WERI-Rb-1 (cell line): ENCODE data around the gene REEP3.

Experiments
- DNase-seq: peaks from one replicate; pipeline ENCODE4 v3.0.0-alpha.2; 2020
- H3K27ac ChIP-seq: fragments of 250-450 bp; sonication (Bioruptor Pico); 2 replicates; pipeline ENCODE4 v1.5.1; 2020; ENCODE audit warnings: mild to moderate bottlenecking, moderate library complexity
- H3K27me3 ChIP-seq: fragments of 250-450 bp; sonication (Bioruptor Pico); 2 replicates; pipeline ENCODE4 v1.5.1; 2021; ENCODE audit warnings: mild to moderate bottlenecking, low read depth, moderate library complexity; ENCODE audit not compliant: insufficient read depth, severe bottlenecking
- H3K36me3 ChIP-seq: fragments of 250-450 bp; sonication (Bioruptor Pico); 2 replicates; pipeline ENCODE4 v1.5.1; 2020; ENCODE audit warnings: mild to moderate bottlenecking, moderate library complexity
- H3K4me3 ChIP-seq: 2 replicates; pipeline ENCODE4 v1.5.1; 2011; ENCODE audit warnings: low read depth, mild to moderate bottlenecking, control low read depth, low read length
- H3K9me3 ChIP-seq: fragments of 250-450 bp; sonication (Bioruptor Pico); 2 replicates; pipeline ENCODE4 v1.5.1; 2021; ENCODE audit warnings: mild to moderate bottlenecking, moderate library complexity; ENCODE audit not compliant: severe bottlenecking
- CTCF ChIP-seq: IDR thresholded peaks from 2 replicates; pipeline ENCODE4 v1.5.1; 2011; ENCODE audit warnings: low read depth, mild to moderate bottlenecking, control low read depth, inconsistent platforms, low read length

Gene REEP3

GRCh38 chr10:63586043-63586442 is 64.8 kb downstream of the REEP3 start:
- no peak for TF ChIP-seq CTCF
- no peaks in the 10 kb centered on the region for H3K9me3 ChIP-seq
- H3K27me3 ChIP-seq: no peaks in the 10 kb centered on the region

DNA sequence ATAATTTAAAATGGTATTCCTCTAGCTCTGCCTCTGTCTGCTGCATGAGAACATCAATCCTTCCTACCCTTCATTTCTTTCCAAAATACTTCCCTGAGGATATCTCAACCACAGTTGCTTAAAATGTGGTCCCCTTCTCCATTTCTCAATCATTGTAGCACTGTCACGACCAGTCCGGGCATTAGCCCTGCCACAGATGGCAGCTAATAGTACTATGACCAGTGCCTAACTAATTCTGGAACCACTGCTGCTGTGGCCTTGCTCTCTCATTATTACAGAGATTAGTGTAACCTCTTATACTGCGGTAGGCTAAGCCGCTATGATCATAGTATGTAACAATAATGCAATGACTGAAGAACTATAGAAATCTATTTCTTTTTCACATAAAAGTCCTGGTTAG is 66.0 kb downstream of the REEP3 start:
- H3K36me3 ChIP-seq: no peaks in the 10 kb centered on the region
- peak overlapping the region; percentile 42 for H3K27ac ChIP-seq
- no peaks in the 10 kb centered on the region for H3K27me3 ChIP-seq
- no peak overlapping the region for H3K4me3 ChIP-seq
- no peak for TF ChIP-seq CTCF
- no peaks in the 10 kb centered on the region for H3K9me3 ChIP-seq
- DNase-seq: peak; percentile 51

More at GRCh38 chr10:63586043-63586442, 64.8 kb downstream of the REEP3 start:
- Histone ChIP-seq H3K4me3 (no peak overlapping the region), H3K36me3 (no peaks in the 10 kb centered on the region), H3K27ac (no peak overlapping the region; the same call in 1 of the 2 replicates)
- DNase-seq: no peak

GRCh38 chr10:63588436-63589167 is 67.4 kb downstream of the REEP3 start:
- Histone ChIP-seq H3K9me3 (no peaks in the 10 kb centered on the region), H3K36me3 (no peaks in the 10 kb centered on the region), H3K27ac (no peak overlapping the region), H3K4me3 (no peak overlapping the region), H3K27me3 (no peaks in the 10 kb centered on the region)
- DNase-seq: no peak
- no peak for TF ChIP-seq CTCF

- Histone ChIP-seq H3K27ac (no peak overlapping the region), H3K9me3 (no peaks in the 10 kb centered on the region), H3K36me3 (peaks cover 22% of the 10 kb centered on the region)
Observed at GRCh38 chr10:63591600-63592379, 70.6 kb downstream of the REEP3 start.

GRCh38 chr10:63593576-63593975 is 72.4 kb downstream of the REEP3 start:
- Histone ChIP-seq H3K9me3 (no peaks in the 10 kb centered on the region), H3K36me3 (peaks cover 31% of the 10 kb centered on the region), H3K4me3 (no peak overlapping the region), H3K27ac (no peak overlapping the region), H3K27me3 (no peaks in the 10 kb centered on the region)
- no peak for TF ChIP-seq CTCF
- DNase-seq: peak; percentile 22

More at GRCh38 chr10:63591600-63592379, 70.6 kb downstream of the REEP3 start:
- TF ChIP-seq CTCF: no peak
- Histone ChIP-seq H3K4me3 (no peak overlapping the region), H3K27me3 (no peaks in the 10 kb centered on the region)
- DNase-seq: no peak
